CD14-positive monocyte (primary cell): ENCODE measurements around the gene MEG3. TPM values are rescaled to one million over a fixed set of nuclear protein-coding genes. Genes with fewer than 3 reads are reported as not detected.

Source experiments
- DNase-seq, 3 donors: peaks; one replicate each; pipeline ENCODE4 v3.0.0-alpha.2; 2011 to 2022
- H2AFZ ChIP-seq: 2 replicates; pipeline ENCODE4 v1.6.0; 2012; ENCODE audit warnings: mild to moderate bottlenecking, low read depth, low read length, inconsistent platforms; ENCODE audit not compliant: insufficient read depth, poor library complexity, severe bottlenecking
- H3K27ac ChIP-seq, 2 donors: 1 replicate in 1 of 2; 2 replicates in 1 of 2; pipeline ENCODE4 v1.5.1; 2012 to 2013; ENCODE audit warnings: low read length in 2 of 2, control low read depth in 1 of 2, inconsistent platforms in 1 of 2, low read depth in 1 of 2, mild to moderate bottlenecking in 1 of 2
- H3K27me3 ChIP-seq, 2 donors: one replicate each; pipeline versions ENCODE4 v1.6.0 to v1.6.1; 2011 to 2013; ENCODE audit warnings: low read length in 2 of 2; ENCODE audit not compliant: control insufficient read depth in 2 of 2, insufficient read depth in 2 of 2
- H3K36me3 ChIP-seq, 2 donors: replicated peaks in 1 of 2; 1 replicate in 1 of 2; 2 replicates in 1 of 2; pipeline versions ENCODE4 v1.5.1 to v1.6.1; 2012 to 2013; ENCODE audit warnings: low read length in 2 of 2, control low read depth in 1 of 2, inconsistent platforms in 1 of 2, mild to moderate bottlenecking in 1 of 2; ENCODE audit not compliant: insufficient read depth in 2 of 2, control insufficient read depth in 1 of 2
- H3K4me1 ChIP-seq, 2 donors: 1 replicate in 1 of 2; 2 replicates in 1 of 2; pipeline versions ENCODE4 v1.5.1 to v1.6.1; 2012 to 2013; ENCODE audit warnings: low read length in 2 of 2, control low read depth in 1 of 2, inconsistent platforms in 1 of 2, mild to moderate bottlenecking in 1 of 2, moderate library complexity in 1 of 2; ENCODE audit not compliant: insufficient read depth in 2 of 2, control insufficient read depth in 1 of 2
- H3K4me2 ChIP-seq: replicated peaks from 2 replicates; pipeline ENCODE3; 2012; ENCODE audit warnings: low read length, moderate library complexity, mild to moderate bottlenecking; ENCODE audit not compliant: poor library complexity, severe bottlenecking; ENCODE audit errors: extremely low read depth
- H3K4me3 ChIP-seq, 3 experiments: fragments of 200-600 bp in 1 of 3; sonication (generic) in 1 of 3; replicated peaks in 1 of 3; 1 replicate in 2 of 3; 2 replicates in 1 of 3; pipeline ENCODE4 v1.5.1; 2011 to 2013; ENCODE audit warnings: low read length in 3 of 3, mild to moderate bottlenecking in 3 of 3, control low read depth in 2 of 3, low read depth in 2 of 3, inconsistent platforms in 1 of 3, moderate library complexity in 1 of 3
- H3K79me2 ChIP-seq: 2 replicates; pipeline ENCODE4 v1.6.0; 2012; ENCODE audit warnings: mild to moderate bottlenecking, control low read depth, inconsistent platforms, low read length, moderate library complexity; ENCODE audit not compliant: insufficient read depth
- H3K9ac ChIP-seq: 2 replicates; pipeline ENCODE4 v1.6.0; 2017; ENCODE audit warnings: low read length, mild to moderate bottlenecking; ENCODE audit not compliant: insufficient read depth, poor library complexity, severe bottlenecking
- H3K9me3 ChIP-seq, 2 donors: replicated peaks in 1 of 2; 1 replicate in 1 of 2; 2 replicates in 1 of 2; pipeline versions ENCODE4 v1.5.1 to v1.6.1; 2012 to 2013; ENCODE audit warnings: low read length in 2 of 2, control low read depth in 1 of 2; ENCODE audit not compliant: control insufficient read depth in 1 of 2, insufficient read depth in 1 of 2
- H4K20me1 ChIP-seq: 2 replicates; pipeline ENCODE4 v1.6.0; 2012; ENCODE audit warnings: mild to moderate bottlenecking, low read length, control low read depth, moderate library complexity; ENCODE audit not compliant: insufficient read depth
- H3K27ac Mint-ChIP-seq, 7 donors: one replicate each; pipeline ENCODE4 v1.8.0; 2020; ENCODE audit warnings: mild to moderate bottlenecking in 7 of 7, mixed read lengths in 7 of 7, moderate library complexity in 6 of 7, inconsistent platforms in 2 of 7
- H3K27me3 Mint-ChIP-seq, 3 donors: one replicate each; pipeline ENCODE4 v1.8.0; 2021 to 2022; ENCODE audit warnings: low read depth in 3 of 3, mild to moderate bottlenecking in 3 of 3, mixed read lengths in 3 of 3, moderate library complexity in 3 of 3, inconsistent platforms in 1 of 3
- H3K36me3 Mint-ChIP-seq, 2 donors: one replicate each; pipeline ENCODE4 v1.8.0; 2020; ENCODE audit warnings: mixed read lengths in 2 of 2, inconsistent platforms in 1 of 2, mild to moderate bottlenecking in 1 of 2
- H3K4me1 Mint-ChIP-seq: one replicate; pipeline ENCODE4 v1.8.0; 2020; ENCODE audit warnings: mild to moderate bottlenecking, mixed read lengths
- H3K4me3 Mint-ChIP-seq, 2 donors: one replicate each; pipeline ENCODE4 v1.8.0; 2020; ENCODE audit warnings: mild to moderate bottlenecking in 2 of 2, mixed read lengths in 2 of 2, moderate library complexity in 1 of 2
- H3K9me3 Mint-ChIP-seq, 7 donors: one replicate each; pipeline ENCODE4 v1.8.0; 2020 to 2022; ENCODE audit warnings: mixed read lengths in 7 of 7, mild to moderate bottlenecking in 6 of 7, moderate library complexity in 6 of 7, inconsistent platforms in 2 of 7
- WGBS: methylation state at CpG from one replicate; pipeline ENCODE4 v1.1.5; 2013; ENCODE audit warnings: missing lambda C conversion rate; ENCODE audit not compliant: insufficient coverage; 5-methylcytosine and 5-hydroxymethylcytosine counted together
- intact Hi-C, 2 donors: fragments of 100-400 bp; cut with micrococcal nuclease; formaldehyde crosslinking; loops; one replicate each; pipeline versions ENCODE4 v1.15.0 to v1.15.1; 2023
- polyA plus RNA-seq, 3 donors: library from polyadenylated mRNA; depleted of rRNA in 1 of 3; unstranded in 2 of 3; stranded (reverse) in 1 of 3; fragments of 300-500 nt in 2 of 3; fragments of >200 nt in 1 of 3; fragmentation: Illumina TruSeq in 2 of 3; gene quantifications; 1 replicate in 2 of 3; 2 replicates in 1 of 3; pipeline ENCODE4 v1.2.3, GENCODE V29; 2012 to 2021
- TF ChIP-seq, protein P1 (sequence below): fragments of 200-600 bp; IDR thresholded peaks from one replicate; pipeline ENCODE4 v1.8.0; 2022; ENCODE audit warnings: antibody characterized with exemption, mild to moderate bottlenecking

The MEG3 gene
- polyA plus RNA-seq, 3 donors: 1.7 TPM; not detected in 2

DNA sequence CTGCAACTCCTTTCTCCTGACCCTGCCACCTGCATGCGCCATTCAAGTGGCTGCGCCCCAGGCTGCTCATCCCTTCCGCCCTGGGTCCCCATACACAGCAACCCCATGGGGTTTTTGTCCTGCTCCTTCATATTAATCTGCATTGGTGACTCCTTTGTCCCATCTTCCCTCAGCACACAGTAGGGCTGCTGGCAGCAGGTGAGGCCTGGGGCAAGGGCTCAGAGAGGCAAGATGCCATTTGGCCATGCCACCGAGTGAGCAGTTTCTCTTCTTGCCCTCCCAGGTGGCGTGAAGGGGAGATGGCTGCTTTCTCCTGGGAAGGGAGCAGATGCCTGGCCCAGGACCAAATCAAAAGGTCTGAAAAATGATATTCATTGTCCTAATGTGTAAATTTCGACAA lies 68.5 kb downstream of the MEG3 start:
- DNase-seq: no peak
- Mint-ChIP-seq H3K27me3 (peaks cover 11 to 24% (median 13%) of the 10 kb centered on the region in 3 donors), H3K9me3 (peaks cover 0 to 3% (median 0%) of the 10 kb centered on the region in 7 donors), H3K36me3 (no peaks in the 10 kb centered on the region), H3K27ac (no peak overlapping the region), H3K4me1 (no peaks in the 10 kb centered on the region), H3K4me3 (no peak overlapping the region)
- no peaks in the 10 kb centered on the region for H3K4me1 ChIP-seq
- H3K27me3 ChIP-seq: peaks cover 1 to 14% of the 10 kb centered on the region in 2 donors
- H3K9me3 ChIP-seq: no peaks in the 10 kb centered on the region
- 84% methylated on average over 5 of the region's 6 CpGs for WGBS
- no peaks in the 10 kb centered on the region for H3K79me2 ChIP-seq
- intact Hi-C loops: no loop called here
- no peaks in the 10 kb centered on the region for H3K36me3 ChIP-seq
- no peaks in the 10 kb centered on the region for H4K20me1 ChIP-seq
- no peak overlapping the region for H3K4me3 ChIP-seq
- H3K9ac ChIP-seq: no peak overlapping the region
- TF ChIP-seq, protein P1, sequence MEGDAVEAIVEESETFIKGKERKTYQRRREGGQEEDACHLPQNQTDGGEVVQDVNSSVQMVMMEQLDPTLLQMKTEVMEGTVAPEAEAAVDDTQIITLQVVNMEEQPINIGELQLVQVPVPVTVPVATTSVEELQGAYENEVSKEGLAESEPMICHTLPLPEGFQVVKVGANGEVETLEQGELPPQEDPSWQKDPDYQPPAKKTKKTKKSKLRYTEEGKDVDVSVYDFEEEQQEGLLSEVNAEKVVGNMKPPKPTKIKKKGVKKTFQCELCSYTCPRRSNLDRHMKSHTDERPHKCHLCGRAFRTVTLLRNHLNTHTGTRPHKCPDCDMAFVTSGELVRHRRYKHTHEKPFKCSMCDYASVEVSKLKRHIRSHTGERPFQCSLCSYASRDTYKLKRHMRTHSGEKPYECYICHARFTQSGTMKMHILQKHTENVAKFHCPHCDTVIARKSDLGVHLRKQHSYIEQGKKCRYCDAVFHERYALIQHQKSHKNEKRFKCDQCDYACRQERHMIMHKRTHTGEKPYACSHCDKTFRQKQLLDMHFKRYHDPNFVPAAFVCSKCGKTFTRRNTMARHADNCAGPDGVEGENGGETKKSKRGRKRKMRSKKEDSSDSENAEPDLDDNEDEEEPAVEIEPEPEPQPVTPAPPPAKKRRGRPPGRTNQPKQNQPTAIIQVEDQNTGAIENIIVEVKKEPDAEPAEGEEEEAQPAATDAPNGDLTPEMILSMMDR: no peak
- no peak overlapping the region for H3K4me2 ChIP-seq
- H3K27ac ChIP-seq: no peak overlapping the region
- no peak overlapping the region for H2AFZ ChIP-seq

DNA sequence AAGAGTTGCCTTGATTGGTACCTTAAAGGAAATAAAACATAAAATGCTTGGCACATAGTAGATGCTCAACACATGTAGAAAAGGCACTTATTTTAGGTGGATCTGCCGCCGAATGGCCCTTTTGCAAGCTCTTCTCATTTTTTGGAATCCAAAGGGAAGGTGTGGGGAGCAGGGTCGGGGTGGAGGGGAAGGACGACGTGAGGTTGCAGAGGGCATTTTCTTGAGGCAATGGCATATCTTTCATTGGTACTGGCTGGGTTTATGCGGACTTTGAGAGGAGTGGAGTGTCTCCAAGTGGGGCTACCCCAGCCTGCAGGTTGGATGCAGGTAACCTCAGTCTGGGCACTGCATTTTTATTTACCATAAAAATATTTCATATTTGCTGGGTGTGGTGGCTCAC lies 69.5 kb downstream of the MEG3 start:
- TF ChIP-seq, protein P1: no peak
- Histone ChIP-seq H3K27me3 (peaks cover 11 to 24% of the 10 kb centered on the region in 2 donors), H3K27ac (no peak overlapping the region), H3K9ac (no peak overlapping the region), H2AFZ (no peak overlapping the region), H3K36me3 (no peaks in the 10 kb centered on the region), H3K4me1 (no peaks in the 10 kb centered on the region), H3K4me3 (no peak overlapping the region), H3K79me2 (no peaks in the 10 kb centered on the region), H3K4me2 (no peak overlapping the region), H4K20me1 (no peaks in the 10 kb centered on the region), H3K9me3 (no peaks in the 10 kb centered on the region)
- H3K27ac Mint-ChIP-seq: no peak overlapping the region
- no peaks in the 10 kb centered on the region for H3K36me3 Mint-ChIP-seq
- WGBS: 92% methylated on average over 6 of the region's 6 CpGs
- no peak overlapping the region for H3K4me3 Mint-ChIP-seq
- DNase-seq: no peak
- H3K27me3 Mint-ChIP-seq: peaks cover 21 to 34% (median 23%) of the 10 kb centered on the region in 3 donors
- peaks cover 4% of the 10 kb centered on the region for H3K4me1 Mint-ChIP-seq
- intact Hi-C loops: no loop called here
- peaks cover 0 to 3% (median 0%) of the 10 kb centered on the region in 7 donors for H3K9me3 Mint-ChIP-seq
